HG03439 (cell line): ENCODE data around the gene AHCTF1.
"Not testable (repeated sequence)": the region's sequence is repeated elsewhere in the genome, so short reads cannot be mapped to it uniquely, and the experiment has no call there.

Experiments used
- ATAC-seq: cut with Tn5 transposase; IDR thresholded peaks from one replicate; pipeline ENCODE4 v1.9.1; 2021; ENCODE audit warnings: mild to moderate bottlenecking, moderate library complexity; ENCODE audit not compliant: unreplicated experiment

Gene AHCTF1

GRCh38 chr1:246923900-246924299, 7.8 kb downstream of the AHCTF1 start:
- no peak for ATAC-seq

DNA sequence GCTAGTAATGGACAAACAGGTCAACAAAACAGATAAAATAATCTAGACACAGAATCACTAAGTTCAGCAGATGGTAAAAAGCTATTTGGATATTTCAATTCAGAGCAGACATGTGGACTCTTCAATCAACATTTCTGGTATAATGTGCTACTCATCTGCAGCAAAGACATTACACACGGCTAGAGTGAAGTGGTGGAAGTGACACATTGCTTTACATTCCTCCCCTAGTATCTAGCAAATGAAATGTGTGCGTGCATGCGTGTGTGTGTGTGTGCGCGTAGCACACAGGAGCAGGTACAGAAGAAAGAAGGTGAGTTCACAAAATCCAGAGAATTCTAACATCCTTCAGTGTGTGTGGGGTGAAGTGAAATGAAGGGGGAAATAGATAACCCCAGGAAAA, 8.3 kb downstream of the AHCTF1 start:
- no peak for ATAC-seq

DNA sequence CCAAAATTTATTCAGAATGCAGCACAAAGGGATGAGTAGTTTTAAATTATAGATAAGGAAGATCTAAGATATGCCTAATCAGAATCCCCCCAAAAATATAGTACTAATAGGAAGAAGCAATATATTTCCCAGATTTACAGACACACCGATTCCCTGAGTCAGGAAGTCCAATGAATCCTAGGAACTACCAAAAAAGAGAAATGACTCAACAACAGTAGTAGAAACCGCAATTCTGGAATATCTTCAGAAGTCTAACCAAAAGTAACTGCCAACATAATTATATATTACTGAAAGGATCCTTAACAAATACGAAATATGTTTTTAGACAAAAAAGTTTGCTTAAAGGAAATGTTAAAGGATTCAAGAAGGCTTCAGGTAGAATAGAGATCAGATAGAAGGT, 10.3 kb downstream of the AHCTF1 start:
- no peak for ATAC-seq

GRCh38 chr1:246919902-246920301, 11.8 kb downstream of the AHCTF1 start:
- no peak for ATAC-seq

GRCh38 chr1:246916026-246916923, 15.5 kb downstream of the AHCTF1 start:
- ATAC-seq: not testable (repeated sequence)

- no peak for ATAC-seq
These were observed 24.3 kb downstream of the AHCTF1 start for GRCh38 chr1:246907472-246907871.

DNA sequence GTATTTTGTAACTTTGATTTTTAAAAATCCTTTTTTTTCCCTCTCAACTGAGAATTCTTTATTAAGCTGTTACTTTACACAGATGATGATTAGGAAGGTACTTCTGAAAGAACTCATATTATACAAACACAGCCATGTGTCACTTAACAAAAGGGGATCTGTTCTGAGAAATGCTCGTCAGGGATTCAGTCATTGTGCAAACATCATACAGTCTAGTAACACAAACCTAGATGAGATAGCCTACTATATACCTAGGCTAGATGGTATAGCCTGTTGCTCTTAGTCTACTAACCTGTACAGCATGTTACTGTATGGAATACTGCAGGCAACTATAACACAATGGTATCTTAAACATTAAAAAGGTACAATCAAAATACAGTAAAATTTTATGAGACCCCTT, 24.9 kb downstream of the AHCTF1 start:
- no peak for ATAC-seq

GRCh38 chr1:246901874-246902273, 29.9 kb downstream of the AHCTF1 start:
- no peak for ATAC-seq

- no peak for ATAC-seq
These were observed 34.4 kb downstream of the AHCTF1 start for GRCh38 chr1:246897302-246897701.

GRCh38 chr1:246893191-246893939, 38.4 kb downstream of the AHCTF1 start:
- ATAC-seq: peak; percentile 91

DNA sequence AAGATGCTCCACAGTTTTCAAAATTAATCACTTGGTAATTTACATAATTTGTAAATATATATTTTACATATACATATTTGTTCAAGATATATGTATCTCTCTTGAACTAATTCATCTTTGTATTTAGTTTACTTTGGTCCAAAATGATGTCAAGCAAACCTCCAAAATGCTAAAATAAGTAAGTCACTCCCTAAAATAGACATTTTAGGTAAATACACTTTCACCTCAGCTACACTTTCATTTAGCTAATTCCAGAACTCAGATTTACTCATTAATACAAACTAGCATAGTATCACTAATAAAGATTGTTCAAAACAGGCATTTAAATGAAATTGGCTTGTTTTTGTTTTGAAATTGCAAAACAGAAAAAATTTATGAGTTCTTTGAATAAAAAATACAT, 40.6 kb downstream of the AHCTF1 start:
- ATAC-seq: no peak

- ATAC-seq: no peak
These were observed 43.2 kb downstream of the AHCTF1 start for GRCh38 chr1:246888522-246888921.

DNA sequence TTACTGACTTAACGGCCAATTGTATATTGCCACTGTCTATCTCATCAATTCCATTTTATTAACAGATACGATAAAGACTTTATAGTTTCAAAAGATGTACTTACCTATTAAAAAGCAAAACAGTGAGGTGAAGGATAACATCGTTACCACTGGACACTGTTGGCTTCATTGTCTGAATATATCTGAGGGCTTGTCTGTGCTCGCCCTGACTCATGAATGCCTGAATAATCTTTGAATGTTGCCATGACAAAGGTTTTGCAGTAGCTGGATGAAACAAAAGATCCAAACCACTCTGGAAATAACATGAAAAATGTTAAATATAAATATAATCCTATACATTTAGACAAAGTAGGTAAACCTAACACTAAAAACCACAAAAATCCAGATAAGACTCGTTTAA, 46.4 kb downstream of the AHCTF1 start:
- ATAC-seq: not testable (repeated sequence)

DNA sequence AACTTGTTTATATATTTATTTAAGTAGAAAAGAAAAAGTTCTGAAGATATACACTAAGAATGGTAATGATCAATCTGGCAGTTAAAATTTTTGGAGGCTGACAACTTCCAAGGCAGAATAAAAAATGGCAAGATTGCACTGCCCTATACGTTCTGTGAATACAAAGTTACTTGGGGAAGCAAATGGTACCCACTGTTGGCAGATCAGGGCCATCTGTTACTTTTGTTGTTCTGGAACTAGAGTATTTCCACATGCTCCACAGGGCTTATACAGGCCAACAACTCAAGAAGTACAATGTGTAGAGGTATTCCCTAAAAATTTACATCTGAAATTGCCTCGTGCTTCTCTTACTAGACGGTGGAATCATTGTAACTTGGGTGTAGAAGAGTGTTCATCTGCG, 53.2 kb downstream of the AHCTF1 start:
- ATAC-seq: no peak

DNA sequence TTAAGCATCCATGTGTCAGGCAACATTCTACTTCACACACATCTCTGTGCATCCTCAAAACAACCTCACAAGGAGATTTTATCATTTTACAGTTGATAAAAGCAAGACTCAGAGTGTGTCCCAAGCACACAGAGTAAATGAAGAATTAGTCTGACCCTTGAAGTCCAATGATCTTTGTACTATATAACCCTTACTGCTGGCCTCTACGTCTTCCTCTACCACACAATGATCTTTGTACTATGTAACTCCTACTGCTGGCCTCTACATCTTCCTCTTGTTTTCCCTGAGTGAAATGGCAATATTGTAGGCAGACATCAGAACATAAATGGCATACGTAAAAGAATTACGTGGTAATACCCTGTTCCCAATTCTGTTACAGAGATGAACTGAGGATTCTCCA, 55.3 kb downstream of the AHCTF1 start:
- no peak for ATAC-seq

DNA sequence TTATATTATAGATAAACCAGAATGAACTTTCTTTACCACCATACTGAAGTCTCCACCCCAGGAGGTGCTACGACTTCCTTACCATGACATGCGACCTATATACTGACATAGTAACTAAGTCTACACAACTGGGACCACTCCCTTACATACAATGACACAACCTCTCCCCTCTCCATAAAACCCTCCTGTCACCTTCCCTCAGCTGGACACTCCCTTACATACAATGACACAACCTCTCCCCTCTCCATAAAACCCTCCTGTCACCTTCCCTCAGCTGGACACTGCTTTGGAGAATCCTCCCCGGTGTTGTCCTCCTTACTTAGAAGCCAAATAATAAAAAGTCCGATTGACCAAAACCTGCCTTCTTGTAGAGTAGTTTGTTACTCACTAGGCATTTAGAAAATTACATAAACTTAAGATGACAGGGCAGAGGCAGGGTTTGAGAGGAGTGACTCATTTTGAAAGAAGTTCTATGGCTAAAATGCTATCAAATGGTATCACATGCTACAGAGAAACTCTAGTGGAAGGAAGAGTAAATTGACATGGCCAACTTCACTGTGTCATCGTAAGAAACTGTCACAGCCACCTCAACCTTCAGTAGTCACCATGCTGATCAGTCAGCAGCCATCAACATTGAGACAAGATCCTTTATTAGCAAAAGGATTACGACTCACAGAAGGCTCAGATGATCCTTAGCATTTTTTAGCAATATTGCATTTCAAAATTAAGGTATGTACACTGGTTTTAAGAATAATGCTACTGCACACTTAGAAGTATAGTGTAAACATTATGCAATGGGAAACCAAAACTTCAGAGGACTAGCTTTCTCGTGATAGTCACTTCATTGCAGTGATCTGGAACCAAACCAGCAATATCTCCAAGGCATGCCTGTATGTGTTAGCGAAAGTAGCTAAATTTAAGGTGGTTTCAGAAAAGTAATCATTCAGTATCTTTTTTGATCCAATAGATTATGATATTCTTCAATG, 56.4 kb downstream of the AHCTF1 start:
- peak; percentile 87 for ATAC-seq

DNA sequence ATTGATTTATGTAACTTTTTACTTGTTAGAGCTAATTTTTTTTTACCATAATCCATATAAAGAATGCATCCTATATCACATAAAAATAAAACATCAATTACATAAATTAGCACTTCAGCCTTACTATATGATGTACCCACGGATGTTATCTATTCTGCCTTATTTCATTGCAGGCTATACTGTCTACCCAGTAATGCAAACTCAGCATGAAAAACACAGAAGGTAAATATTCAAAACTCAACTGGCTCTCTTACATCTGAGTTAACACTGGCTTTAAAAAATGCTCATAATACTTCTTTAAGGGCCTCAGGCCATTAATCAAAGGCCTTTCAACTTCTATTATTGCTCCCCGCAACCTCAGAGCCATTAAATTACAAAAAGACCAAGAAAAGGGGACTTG, 65.8 kb downstream of the AHCTF1 start:
- ATAC-seq: no peak

DNA sequence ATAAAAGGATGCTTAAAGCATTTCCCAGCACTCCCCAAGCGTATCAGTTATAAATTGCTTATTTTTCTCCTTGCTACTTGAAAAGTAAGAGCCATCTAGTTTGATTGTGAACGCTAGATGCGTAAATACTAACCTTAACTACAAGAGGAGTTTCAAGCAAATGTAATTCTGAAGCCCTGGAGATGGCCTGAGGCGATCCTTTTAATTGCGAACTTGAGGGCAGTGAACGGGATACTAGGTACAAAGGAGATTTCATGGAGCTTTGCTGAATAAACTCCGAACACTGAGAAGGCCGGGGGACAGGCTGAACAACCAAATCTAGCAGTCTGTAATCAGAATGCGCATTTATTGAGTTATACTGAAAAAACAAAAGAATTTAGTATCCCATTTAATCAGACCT, 68.0 kb downstream of the AHCTF1 start:
- not testable (repeated sequence) for ATAC-seq

DNA sequence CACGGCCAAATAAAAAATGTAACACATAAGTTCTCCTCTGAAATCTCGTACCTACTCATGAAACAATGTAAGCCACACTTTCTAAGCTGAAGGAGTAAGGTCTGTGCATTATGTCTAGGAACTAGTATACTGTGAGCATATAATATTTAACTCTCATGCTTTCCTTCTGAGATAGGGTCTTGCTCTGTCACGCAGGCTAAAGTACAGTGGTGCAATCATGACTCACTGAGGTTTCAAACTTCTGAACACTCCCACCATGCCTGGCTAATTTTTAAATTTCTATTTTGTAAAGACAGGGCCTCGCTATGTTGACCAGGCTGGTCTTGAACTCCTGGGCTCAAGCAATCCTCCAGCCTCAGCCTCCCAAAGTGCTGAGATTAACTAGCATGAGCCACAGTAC, 71.3 kb downstream of the AHCTF1 start:
- ATAC-seq: no peak

DNA sequence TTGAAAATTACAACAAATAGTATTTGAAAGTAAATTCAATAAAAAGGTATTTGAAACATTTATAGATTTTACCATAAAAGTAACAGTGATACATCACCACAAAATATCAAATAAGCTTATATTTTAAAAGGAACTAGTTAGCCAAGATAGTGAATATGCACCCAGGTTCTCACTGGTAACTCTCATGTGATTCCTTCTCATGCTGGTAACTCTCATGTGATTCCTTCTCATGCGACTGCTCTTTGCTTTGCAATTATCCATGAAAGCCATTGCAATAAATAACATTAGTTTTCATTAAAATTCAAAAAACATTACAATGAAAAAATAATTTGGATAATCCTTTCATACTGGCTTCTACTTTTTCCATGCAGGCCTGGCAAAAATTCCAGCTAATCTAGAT, 75.4 kb downstream of the AHCTF1 start:
- ATAC-seq: no peak

- not testable (repeated sequence) for ATAC-seq
These were observed 81.1 kb downstream of the AHCTF1 start for GRCh38 chr1:246850640-246851039.
